ENCODE data around the gene ZBBX.

ZBBX gene

GRCh38 chr3:167246252-167246651, 133.8 kb downstream of the ZBBX start:
- Histone ChIP-seq H3K79me2 (ENCODE audit: insufficient read depth, low read length) (no peaks in the 10 kb centered on the region), H3K36me3 (ENCODE audit: insufficient read depth, low read length) (no peaks in the 10 kb centered on the region), H4K20me1 (ENCODE audit: insufficient read depth, low read length) (no peaks in the 10 kb centered on the region), H2AFZ (ENCODE audit: low read depth, low read length) (no peak overlapping the region), H3K27ac (ENCODE audit: low read length) (no peak overlapping the region), H3K9me3 (ENCODE audit: insufficient read depth, low read length, severe bottlenecking) (no peaks in the 10 kb centered on the region), H3K4me1 (ENCODE audit: insufficient read depth, low read length) (no peaks in the 10 kb centered on the region), H3K9ac (ENCODE audit: low read depth, low read length) (no peak overlapping the region), H3K27me3 (ENCODE audit: insufficient read depth, low read length, poor library complexity) (no peaks in the 10 kb centered on the region), H3K4me2 (ENCODE audit: insufficient read depth, low read length) (no peak overlapping the region), H3K4me3 (ENCODE audit: low read depth in 1 of 2, low read length in 2 of 2) (no peak overlapping the region)
- TF ChIP-seq CTCF (IDR thresholded peaks at IDR 0.05; ENCODE audit: borderline replicate concordance, extremely low read depth, low read length, poor library complexity, severe bottlenecking) = no peak
- TF ChIP-seq EZH2 (IDR thresholded peaks at IDR 0.05; ENCODE audit: borderline replicate concordance, low read depth, low read length, severe bottlenecking) = no peak
- no peak for ATAC-seq (ENCODE audit: insufficient read depth, low read depth)
- no peak for DNase-seq

DNA sequence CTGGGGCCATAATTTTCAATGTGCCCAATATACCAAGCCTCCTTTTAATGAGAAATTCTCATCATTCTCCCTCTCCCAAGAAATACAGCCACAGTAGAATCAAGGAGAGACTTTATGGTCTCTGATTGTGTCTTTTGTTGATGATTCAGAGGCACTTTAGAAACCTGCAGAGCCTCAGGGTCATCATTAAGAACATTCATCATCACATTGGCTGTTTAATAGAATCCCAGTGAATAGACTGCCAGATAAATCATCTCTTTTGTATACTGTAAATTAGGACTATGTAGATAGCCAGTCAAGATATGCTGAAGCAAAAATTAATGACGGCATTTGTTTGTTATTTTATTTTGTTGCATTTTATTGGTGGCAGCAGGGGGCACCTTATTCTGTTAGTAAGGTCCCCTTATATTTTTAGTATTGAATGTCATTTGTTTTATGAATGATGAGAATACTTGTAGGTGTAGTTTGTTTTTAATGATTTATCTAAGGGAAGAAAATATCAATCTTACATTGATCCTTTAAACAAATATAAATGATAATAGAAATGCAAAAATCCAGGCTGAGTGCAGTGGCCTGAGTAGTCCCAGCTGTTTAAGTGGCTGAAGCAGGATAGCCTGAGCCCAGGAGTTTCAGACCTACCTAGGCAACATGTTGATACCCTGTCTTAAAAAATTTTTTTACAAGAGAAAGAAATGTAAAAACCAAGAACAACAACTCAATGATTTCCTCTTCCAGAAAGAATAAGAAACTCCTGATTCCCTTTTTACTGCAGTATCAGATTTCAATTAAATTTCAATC, 138.8 kb downstream of the ZBBX start:
- Histone ChIP-seq H3K27me3 (ENCODE audit: insufficient read depth, low read length, poor library complexity) (no peaks in the 10 kb centered on the region), H3K79me2 (ENCODE audit: insufficient read depth, low read length) (no peaks in the 10 kb centered on the region), H3K4me1 (ENCODE audit: insufficient read depth, low read length) (no peaks in the 10 kb centered on the region), H3K9me3 (ENCODE audit: insufficient read depth, low read length, severe bottlenecking) (no peaks in the 10 kb centered on the region), H2AFZ (ENCODE audit: low read depth, low read length) (no peak overlapping the region), H3K9ac (ENCODE audit: low read depth, low read length) (no peak overlapping the region), H4K20me1 (ENCODE audit: insufficient read depth, low read length) (no peaks in the 10 kb centered on the region), H3K36me3 (ENCODE audit: insufficient read depth, low read length) (no peaks in the 10 kb centered on the region), H3K4me2 (ENCODE audit: insufficient read depth, low read length) (no peak overlapping the region), H3K4me3 (ENCODE audit: low read depth in 1 of 2, low read length in 2 of 2) (no peak overlapping the region), H3K27ac (ENCODE audit: low read length) (no peak overlapping the region)
- no peak for ATAC-seq (ENCODE audit: insufficient read depth, low read depth)
- no peak for TF ChIP-seq EZH2 (IDR thresholded peaks at IDR 0.05; ENCODE audit: borderline replicate concordance, low read depth, low read length, severe bottlenecking)
- TF ChIP-seq CTCF (IDR thresholded peaks at IDR 0.05; ENCODE audit: borderline replicate concordance, extremely low read depth, low read length, poor library complexity, severe bottlenecking) = no peak
- no peak for DNase-seq

- H3K9ac ChIP-seq (ENCODE audit: low read depth, low read length) = no peak overlapping the region
- TF ChIP-seq EZH2 (IDR thresholded peaks at IDR 0.05; ENCODE audit: borderline replicate concordance, low read depth, low read length, severe bottlenecking) = no peak
- TF ChIP-seq CTCF (IDR thresholded peaks at IDR 0.05; ENCODE audit: borderline replicate concordance, extremely low read depth, low read length, poor library complexity, severe bottlenecking) = no peak
These were observed 152.0 kb downstream of the ZBBX start for GRCh38 chr3:167228135-167228534.

More at GRCh38 chr3:167228135-167228534, 152.0 kb downstream of the ZBBX start:
- Histone ChIP-seq H4K20me1 (ENCODE audit: insufficient read depth, low read length) (no peaks in the 10 kb centered on the region), H3K9me3 (ENCODE audit: insufficient read depth, low read length, severe bottlenecking) (no peaks in the 10 kb centered on the region), H3K27ac (ENCODE audit: low read length) (no peak overlapping the region), H3K4me1 (ENCODE audit: insufficient read depth, low read length) (no peaks in the 10 kb centered on the region), H3K4me3 (ENCODE audit: low read depth in 1 of 2, low read length in 2 of 2) (no peak overlapping the region), H3K79me2 (ENCODE audit: insufficient read depth, low read length) (no peaks in the 10 kb centered on the region), H3K36me3 (ENCODE audit: insufficient read depth, low read length) (no peaks in the 10 kb centered on the region), H3K4me2 (ENCODE audit: insufficient read depth, low read length) (no peak overlapping the region), H2AFZ (ENCODE audit: low read depth, low read length) (no peak overlapping the region), H3K27me3 (ENCODE audit: insufficient read depth, low read length, poor library complexity) (no peaks in the 10 kb centered on the region)
- DNase-seq (no peak), ATAC-seq (ENCODE audit: insufficient read depth, low read depth) (no peak)

Data from DND-41 (cell line).